HL-60 (cell line): ENCODE data around the gene PTBP2.

ENCODE experiments used
- DNase-seq, 2 experiments: peaks; one replicate each; pipeline ENCODE4 v3.0.0-alpha.2; 2010 to 2020; ENCODE audit warnings: low read depth in 1 of 2, low spot score in 1 of 2
- H3K27ac ChIP-seq: fragments of 250-450 bp; sonication (Bioruptor Pico); replicated peaks from 2 replicates; pipeline ENCODE4 v1.5.1; 2020; ENCODE audit warnings: mild to moderate bottlenecking, moderate library complexity
- H3K27me3 ChIP-seq: fragments of 250-450 bp; sonication (Bioruptor Pico); 2 replicates; pipeline ENCODE4 v1.5.1; 2021; ENCODE audit warnings: mild to moderate bottlenecking, moderate library complexity; ENCODE audit not compliant: insufficient read depth, poor library complexity, severe bottlenecking
- H3K4me3 ChIP-seq: replicated peaks from 2 replicates; pipeline ENCODE4 v1.5.1; 2011; ENCODE audit warnings: mild to moderate bottlenecking, control low read depth, low read length; ENCODE audit not compliant: insufficient read depth
- GABPA ChIP-seq: IDR thresholded peaks from 2 replicates; pipeline ENCODE4 v1.6.1; 2012; ENCODE audit warnings: low read depth
- POLR2AphosphoS5 ChIP-seq: IDR thresholded peaks from 2 replicates; pipeline ENCODE4 v1.6.1; 2012; ENCODE audit warnings: low read depth
- REST ChIP-seq: IDR thresholded peaks from 2 replicates; pipeline ENCODE4 v1.6.1; 2012; ENCODE audit warnings: low read depth; ENCODE audit not compliant: insufficient replicate concordance
- SPI1 ChIP-seq: IDR thresholded peaks from 2 replicates; pipeline ENCODE4 v1.6.1; 2012; ENCODE audit warnings: low read depth, mild to moderate bottlenecking, borderline replicate concordance
- TF ChIP-seq, protein P1 (sequence below): IDR thresholded peaks from one replicate; pipeline ENCODE4 v1.5.1; 2011; ENCODE audit warnings: low read length, control low read depth, inconsistent platforms; ENCODE audit not compliant: insufficient read depth

Gene PTBP2

DNA sequence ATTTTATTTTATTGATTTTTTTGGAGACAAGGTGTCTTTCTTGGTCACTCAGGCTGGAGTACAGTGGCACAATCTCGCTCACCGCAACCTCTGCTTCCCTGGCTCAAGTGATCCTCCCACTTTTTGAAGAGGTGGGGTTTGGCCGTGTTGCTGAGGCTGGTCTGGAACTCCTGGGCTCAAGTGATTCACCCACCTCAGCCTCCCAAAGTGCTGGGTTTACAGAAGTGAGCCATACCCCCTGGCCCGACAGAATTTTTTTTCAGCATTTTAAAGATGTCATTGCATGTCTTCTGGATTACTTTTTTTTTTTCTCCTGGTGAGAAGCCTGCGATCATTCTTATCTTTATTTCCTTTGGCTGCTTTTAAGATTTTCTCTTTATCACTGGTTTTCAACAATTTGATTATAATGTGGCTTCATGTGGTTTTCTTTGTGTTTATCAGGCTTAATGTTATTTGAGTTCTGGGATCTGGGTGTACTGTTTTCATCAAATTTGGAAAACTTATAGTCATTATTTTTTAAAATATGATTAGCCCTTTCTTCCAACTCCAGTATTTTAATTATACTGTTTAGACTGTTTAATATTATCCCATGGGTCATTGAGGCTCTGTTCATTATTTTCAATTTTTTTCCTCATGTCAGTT is 23.1 kb upstream of the PTBP2 start:
- Histone ChIP-seq H3K4me3 (no peak overlapping the region), H3K27ac (no peak overlapping the region), H3K27me3 (no peaks in the 10 kb centered on the region)
- TF ChIP-seq POLR2AphosphoS5 = no peak
- DNase-seq = no peak

DNA sequence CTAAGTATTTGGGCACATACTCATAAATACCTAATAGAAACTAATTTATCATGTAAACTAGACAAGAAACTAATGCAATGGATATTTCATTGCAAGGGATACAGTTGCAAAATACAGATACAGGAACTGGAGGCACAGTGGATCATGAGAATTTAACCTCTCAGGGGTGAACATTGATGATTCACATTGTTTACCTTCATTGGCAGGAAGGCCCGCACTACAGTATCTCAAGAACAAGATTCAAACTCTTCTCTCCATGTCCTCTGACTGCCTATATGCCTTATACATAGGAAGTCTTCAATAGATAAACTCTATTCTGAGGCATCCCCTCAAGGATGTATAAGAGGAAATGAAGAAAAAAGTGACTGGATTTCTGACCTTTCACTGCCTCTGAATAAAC is 18.4 kb upstream of the PTBP2 start:
- no peak for DNase-seq
- H3K27ac ChIP-seq = no peak overlapping the region
- no peak for TF ChIP-seq SPI1
- TF ChIP-seq GABPA = no peak
- no peak for TF ChIP-seq REST

GRCh38 chr1:96707023-96707422 is 14.6 kb upstream of the PTBP2 start:
- DNase-seq = no peak
- Histone ChIP-seq H3K27me3 (no peaks in the 10 kb centered on the region), H3K4me3 (no peak overlapping the region), H3K27ac (no peak overlapping the region)
- no peak for TF ChIP-seq REST
- TF ChIP-seq GABPA = no peak
- no peak for TF ChIP-seq POLR2AphosphoS5
- TF ChIP-seq, protein P1, sequence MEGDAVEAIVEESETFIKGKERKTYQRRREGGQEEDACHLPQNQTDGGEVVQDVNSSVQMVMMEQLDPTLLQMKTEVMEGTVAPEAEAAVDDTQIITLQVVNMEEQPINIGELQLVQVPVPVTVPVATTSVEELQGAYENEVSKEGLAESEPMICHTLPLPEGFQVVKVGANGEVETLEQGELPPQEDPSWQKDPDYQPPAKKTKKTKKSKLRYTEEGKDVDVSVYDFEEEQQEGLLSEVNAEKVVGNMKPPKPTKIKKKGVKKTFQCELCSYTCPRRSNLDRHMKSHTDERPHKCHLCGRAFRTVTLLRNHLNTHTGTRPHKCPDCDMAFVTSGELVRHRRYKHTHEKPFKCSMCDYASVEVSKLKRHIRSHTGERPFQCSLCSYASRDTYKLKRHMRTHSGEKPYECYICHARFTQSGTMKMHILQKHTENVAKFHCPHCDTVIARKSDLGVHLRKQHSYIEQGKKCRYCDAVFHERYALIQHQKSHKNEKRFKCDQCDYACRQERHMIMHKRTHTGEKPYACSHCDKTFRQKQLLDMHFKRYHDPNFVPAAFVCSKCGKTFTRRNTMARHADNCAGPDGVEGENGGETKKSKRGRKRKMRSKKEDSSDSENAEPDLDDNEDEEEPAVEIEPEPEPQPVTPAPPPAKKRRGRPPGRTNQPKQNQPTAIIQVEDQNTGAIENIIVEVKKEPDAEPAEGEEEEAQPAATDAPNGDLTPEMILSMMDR = no peak
- TF ChIP-seq SPI1 = no peak

More for the DNA sequence above, 18.4 kb upstream of the PTBP2 start:
- no peaks in the 10 kb centered on the region for H3K27me3 ChIP-seq
- H3K4me3 ChIP-seq = no peak overlapping the region

DNA sequence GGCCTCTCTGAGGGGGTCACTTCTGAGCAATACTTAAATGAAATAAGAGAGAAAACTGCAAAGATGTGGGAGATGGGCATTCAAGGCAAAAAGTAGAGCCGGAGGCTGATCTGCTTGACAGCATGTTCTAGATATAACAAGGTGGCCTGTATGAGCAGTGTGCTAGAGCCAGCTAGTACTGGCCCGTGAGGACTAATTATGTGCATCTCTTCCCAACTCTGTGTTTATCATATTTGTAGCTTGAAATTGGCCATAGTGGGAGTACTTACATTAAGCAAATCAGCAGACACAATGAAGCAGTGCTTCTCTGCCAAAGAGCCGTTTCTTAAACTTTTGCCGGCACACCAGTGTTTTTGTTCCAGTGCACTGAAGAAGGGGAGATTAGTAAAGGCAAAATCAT is 13.1 kb upstream of the PTBP2 start:
- no peak for TF ChIP-seq REST
- TF ChIP-seq, protein P1 = no peak
- no peak for TF ChIP-seq GABPA
- TF ChIP-seq SPI1 = no peak
- no peak for TF ChIP-seq POLR2AphosphoS5
- DNase-seq = no peak
- Histone ChIP-seq H3K4me3 (no peak overlapping the region), H3K27ac (no peak overlapping the region), H3K27me3 (no peaks in the 10 kb centered on the region)
